ENCODE measurements around the gene CPA5.

GRCh38 chr7:130322615-130323014 is 22.0 kb upstream of the CPA5 start:
- TF ChIP-seq CHD4 (IDR thresholded peaks at IDR 0.05; ENCODE audit: insufficient read depth, insufficient replicate concordance, low read depth, low read length, poor library complexity, severe bottlenecking) = no peak
- no peak for TF ChIP-seq ZNF232 (CRISPR knock-in tag; IDR thresholded peaks at IDR 0.05)
- TF ChIP-seq ZBTB2 (IDR thresholded peaks at IDR 0.05) = no peak
- TF ChIP-seq, protein P1, sequence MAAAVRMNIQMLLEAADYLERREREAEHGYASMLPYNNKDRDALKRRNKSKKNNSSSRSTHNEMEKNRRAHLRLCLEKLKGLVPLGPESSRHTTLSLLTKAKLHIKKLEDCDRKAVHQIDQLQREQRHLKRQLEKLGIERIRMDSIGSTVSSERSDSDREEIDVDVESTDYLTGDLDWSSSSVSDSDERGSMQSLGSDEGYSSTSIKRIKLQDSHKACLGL (CRISPR knock-in tag; IDR thresholded peaks at IDR 0.05; ENCODE audit: borderline replicate concordance, poor library complexity, severe bottlenecking) = no peak

Data from K562 (cell line).